Hepatocyte (in vitro differentiated cells): Measurements from ENCODE around the gene MICAL3. TPM values are rescaled to one million over a fixed set of nuclear protein-coding genes. Genes with fewer than 3 reads are reported as not detected.

ENCODE experiments used
- DNase-seq: peaks from one replicate; pipeline ENCODE4 v3.0.0-alpha.2; 2016; ENCODE audit warnings: low spot score
- H2AFZ ChIP-seq: fragments of 200-600 bp; sonication (generic); 2 replicates; pipeline ENCODE4 v1.6.0; 2016; ENCODE audit warnings: antibody characterized with exemption, mild to moderate bottlenecking
- H3K27ac ChIP-seq: fragments of 200-600 bp; sonication (generic); 2 replicates; pipeline ENCODE4 v1.5.1; 2016; ENCODE audit warnings: mild to moderate bottlenecking
- H3K27me3 ChIP-seq: fragments of 200-600 bp; sonication (generic); 2 replicates; pipeline ENCODE4 v1.6.1; 2016
- H3K36me3 ChIP-seq: fragments of 200-600 bp; sonication (generic); replicated peaks from 2 replicates; pipeline ENCODE4 v1.5.1; 2016; ENCODE audit warnings: low read depth; ENCODE audit not compliant: insufficient read depth
- H3K4me1 ChIP-seq: fragments of 200-600 bp; sonication (generic); 2 replicates; pipeline ENCODE4 v1.5.1; 2016; ENCODE audit warnings: mild to moderate bottlenecking, moderate library complexity; ENCODE audit not compliant: insufficient read depth
- H3K4me2 ChIP-seq: fragments of 200-600 bp; sonication (generic); 2 replicates; pipeline ENCODE4 v1.6.0; 2016
- H3K4me3 ChIP-seq: fragments of 200-600 bp; sonication (generic); 2 replicates; pipeline ENCODE4 v1.5.1; 2016; ENCODE audit warnings: mild to moderate bottlenecking
- H3K79me2 ChIP-seq: fragments of 200-600 bp; sonication (generic); 2 replicates; pipeline ENCODE4 v1.6.0; 2017; ENCODE audit warnings: mild to moderate bottlenecking
- H3K9me2 ChIP-seq: fragments of 200-600 bp; sonication (generic); replicated peaks from 2 replicates; pipeline ENCODE4 v1.6.0; 2017; ENCODE audit warnings: mild to moderate bottlenecking; ENCODE audit not compliant: insufficient read depth
- H3K9me3 ChIP-seq: fragments of 200-600 bp; sonication (generic); 2 replicates; pipeline ENCODE4 v1.5.1; 2016; ENCODE audit warnings: low read depth, mild to moderate bottlenecking
- H4K20me1 ChIP-seq: fragments of 200-600 bp; sonication (generic); 2 replicates; pipeline ENCODE4 v1.6.0; 2016; ENCODE audit warnings: mild to moderate bottlenecking; ENCODE audit not compliant: insufficient read depth, poor library complexity, severe bottlenecking
- EZH2 ChIP-seq: fragments of 200-600 bp; sonication (generic); IDR thresholded peaks from 2 replicates; pipeline ENCODE4 v1.6.1; 2016; ENCODE audit warnings: antibody characterized with exemption, mild to moderate bottlenecking, borderline replicate concordance
- EZH2phosphoT487 ChIP-seq: fragments of 200-600 bp; sonication (generic); IDR thresholded peaks from one replicate; pipeline ENCODE4 v1.6.1; 2018; ENCODE audit warnings: antibody characterized with exemption, mild to moderate bottlenecking, low read depth, moderate library complexity; ENCODE audit not compliant: unreplicated experiment, severe bottlenecking
- WGBS: methylation state at CpG from one replicate; pipeline ENCODE4 v1.1.6; 2016; ENCODE audit warnings: low lambda C conversion rate; ENCODE audit errors: missing lambda C conversion rate; 5-methylcytosine and 5-hydroxymethylcytosine counted together
- polyA plus RNA-seq: library from polyadenylated mRNA; unstranded; fragments of >200 nt; fragmentation: Nextera tagmentation; extraction: Ambion mirVana; gene quantifications from 2 replicates; pipeline ENCODE4 v1.2.1, GENCODE V29; 2016
- total RNA-seq: library from RNA; depleted of rRNA; stranded (reverse); fragments of >200 nt; gene quantifications from 2 replicates; pipeline ENCODE4 v1.2.3, GENCODE V29; 2014
- TF ChIP-seq, protein P1 (sequence below): fragments of 200-600 bp; sonication (generic); IDR thresholded peaks from 2 replicates; pipeline ENCODE4 v1.5.1; 2016; ENCODE audit warnings: antibody characterized with exemption, mild to moderate bottlenecking; ENCODE audit not compliant: poor library complexity

MICAL3 gene
- total and polyA plus RNA-seq, 2 experiments from 2014 or later, result 4.6 to 22.7 TPM

DNA sequence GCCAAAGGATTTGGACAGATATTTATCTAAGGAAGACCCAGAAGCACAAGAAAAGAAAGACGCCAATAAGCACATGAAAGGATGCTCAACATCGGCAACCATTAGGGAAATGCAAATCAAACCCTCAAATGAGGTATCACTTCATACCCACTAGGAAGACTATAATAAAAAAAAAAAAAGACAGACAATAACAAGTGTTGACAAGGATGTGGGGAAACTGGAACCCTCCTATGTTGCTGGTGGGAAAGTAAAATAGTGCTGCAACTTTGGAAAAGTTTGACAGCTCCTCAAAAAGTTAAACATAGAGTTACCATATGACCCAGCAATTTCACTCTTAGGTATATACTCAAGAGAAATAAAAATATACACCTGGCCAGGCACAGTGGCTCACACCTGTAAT lies 47.0 kb downstream of the MICAL3 start:
- Histone ChIP-seq H3K4me2 (no peak overlapping the region), H4K20me1 (peaks cover 44% of the 10 kb centered on the region), H3K4me1 (peaks cover 23% of the 10 kb centered on the region), H3K9me2 (no peaks in the 10 kb centered on the region), H2AFZ (no peak overlapping the region), H3K4me3 (no peak overlapping the region), H3K9me3 (no peaks in the 10 kb centered on the region), H3K36me3 (no peaks in the 10 kb centered on the region), H3K79me2 (peaks cover 89% of the 10 kb centered on the region), H3K27ac (no peak overlapping the region), H3K27me3 (no peaks in the 10 kb centered on the region)
- TF ChIP-seq EZH2 (no peak), EZH2phosphoT487 (no peak)
- TF ChIP-seq, protein P1, sequence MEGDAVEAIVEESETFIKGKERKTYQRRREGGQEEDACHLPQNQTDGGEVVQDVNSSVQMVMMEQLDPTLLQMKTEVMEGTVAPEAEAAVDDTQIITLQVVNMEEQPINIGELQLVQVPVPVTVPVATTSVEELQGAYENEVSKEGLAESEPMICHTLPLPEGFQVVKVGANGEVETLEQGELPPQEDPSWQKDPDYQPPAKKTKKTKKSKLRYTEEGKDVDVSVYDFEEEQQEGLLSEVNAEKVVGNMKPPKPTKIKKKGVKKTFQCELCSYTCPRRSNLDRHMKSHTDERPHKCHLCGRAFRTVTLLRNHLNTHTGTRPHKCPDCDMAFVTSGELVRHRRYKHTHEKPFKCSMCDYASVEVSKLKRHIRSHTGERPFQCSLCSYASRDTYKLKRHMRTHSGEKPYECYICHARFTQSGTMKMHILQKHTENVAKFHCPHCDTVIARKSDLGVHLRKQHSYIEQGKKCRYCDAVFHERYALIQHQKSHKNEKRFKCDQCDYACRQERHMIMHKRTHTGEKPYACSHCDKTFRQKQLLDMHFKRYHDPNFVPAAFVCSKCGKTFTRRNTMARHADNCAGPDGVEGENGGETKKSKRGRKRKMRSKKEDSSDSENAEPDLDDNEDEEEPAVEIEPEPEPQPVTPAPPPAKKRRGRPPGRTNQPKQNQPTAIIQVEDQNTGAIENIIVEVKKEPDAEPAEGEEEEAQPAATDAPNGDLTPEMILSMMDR, result no peak
- no peak for DNase-seq
- WGBS, result 98% methylated on average over 2 of the region's 2 CpGs

DNA sequence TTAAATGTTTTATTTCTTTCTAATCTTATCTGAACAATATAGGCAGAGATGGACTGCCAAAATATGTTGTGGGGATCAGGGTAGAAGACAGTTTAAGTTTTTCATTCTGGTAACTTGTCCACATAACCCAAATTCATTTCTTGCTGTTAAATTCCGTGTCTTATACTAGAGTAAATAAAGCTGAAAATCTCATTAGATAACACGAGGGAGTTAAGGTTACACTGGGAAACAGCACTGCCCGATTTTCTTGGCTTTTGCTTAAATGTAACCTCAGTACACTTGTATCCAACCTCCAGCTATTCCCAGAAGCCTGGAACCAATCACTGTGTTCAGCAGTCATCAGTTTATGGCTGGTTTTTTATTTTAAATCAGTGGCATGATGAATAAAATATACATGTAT lies 48.2 kb downstream of the MICAL3 start:
- WGBS, result 29% methylated on average over 3 of the region's 3 CpGs
- H3K4me1 ChIP-seq, result peaks cover 27% of the 10 kb centered on the region
- no peak for DNase-seq
- H3K4me2 ChIP-seq, result no peak overlapping the region
- no peak overlapping the region for H3K4me3 ChIP-seq
- peaks cover 36% of the 10 kb centered on the region for H4K20me1 ChIP-seq
- H2AFZ ChIP-seq, result no peak overlapping the region
- no peak overlapping the region for H3K27ac ChIP-seq
- no peaks in the 10 kb centered on the region for H3K27me3 ChIP-seq
- H3K36me3 ChIP-seq, result no peaks in the 10 kb centered on the region
- TF ChIP-seq EZH2phosphoT487 (no peak), EZH2 (no peak)
- TF ChIP-seq, protein P1, result no peak
- H3K9me2 ChIP-seq, result no peaks in the 10 kb centered on the region
- H3K79me2 ChIP-seq, result peaks cover 89% of the 10 kb centered on the region
- no peaks in the 10 kb centered on the region for H3K9me3 ChIP-seq

GRCh38 chr22:17974703-17975372 lies 49.5 kb downstream of the MICAL3 start:
- 98% methylated on average over 8 of the region's 8 CpGs for WGBS
- Histone ChIP-seq H3K79me2 (peaks cover 90% of the 10 kb centered on the region), H3K27me3 (no peaks in the 10 kb centered on the region), H3K9me2 (no peaks in the 10 kb centered on the region), H3K9me3 (no peaks in the 10 kb centered on the region), H3K36me3 (no peaks in the 10 kb centered on the region), H4K20me1 (peaks cover 27% of the 10 kb centered on the region), H3K4me1 (peaks cover 22% of the 10 kb centered on the region), H2AFZ (no peak overlapping the region), H3K4me2 (no peak overlapping the region), H3K4me3 (no peak overlapping the region), H3K27ac (no peak overlapping the region)
- TF ChIP-seq, protein P1, result no peak
- TF ChIP-seq EZH2, result no peak
- no peak for TF ChIP-seq EZH2phosphoT487
- no peak for DNase-seq
